Activated CD4-positive, CD25-positive, alpha-beta regulatory T cell treated with anti-CD3 and anti-CD28 coated beads, Interleukin-2, amount 50 U/mL, for 24 hours (primary cell): Measurements from ENCODE around the gene AFF1.
A peak's percentile ranks its signal among the peaks of the same experiment; 100 is the strongest.

Source experiments
- ATAC-seq, 2 donors: fragments of 150-1000 bp; cut with Tn5 transposase; one replicate each; pipeline ENCODE4 v1.10.0; 2021; ENCODE audit warnings: mild to moderate bottlenecking in 1 of 2, moderate library complexity in 1 of 2

Gene AFF1

DNA sequence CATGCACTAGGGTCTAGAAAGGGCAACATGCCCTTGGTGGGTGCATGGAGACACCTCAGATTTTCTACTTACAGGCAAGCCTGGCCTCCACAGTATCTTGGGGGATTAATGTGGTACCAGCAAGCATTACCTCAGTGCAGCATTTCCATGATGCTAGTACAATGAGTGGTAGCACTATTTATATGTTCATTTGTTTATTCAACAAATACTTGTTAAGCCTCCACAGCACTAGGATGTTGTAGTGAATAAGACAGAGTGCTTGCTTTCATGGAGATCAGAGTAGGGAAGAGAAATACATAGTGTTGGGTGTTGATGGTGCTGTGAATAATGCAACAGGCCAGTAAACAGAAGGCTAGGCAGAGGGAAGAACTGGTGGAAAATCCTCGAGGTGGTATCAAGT, 152.2 kb downstream of the AFF1 start:
- ATAC-seq = no peak

DNA sequence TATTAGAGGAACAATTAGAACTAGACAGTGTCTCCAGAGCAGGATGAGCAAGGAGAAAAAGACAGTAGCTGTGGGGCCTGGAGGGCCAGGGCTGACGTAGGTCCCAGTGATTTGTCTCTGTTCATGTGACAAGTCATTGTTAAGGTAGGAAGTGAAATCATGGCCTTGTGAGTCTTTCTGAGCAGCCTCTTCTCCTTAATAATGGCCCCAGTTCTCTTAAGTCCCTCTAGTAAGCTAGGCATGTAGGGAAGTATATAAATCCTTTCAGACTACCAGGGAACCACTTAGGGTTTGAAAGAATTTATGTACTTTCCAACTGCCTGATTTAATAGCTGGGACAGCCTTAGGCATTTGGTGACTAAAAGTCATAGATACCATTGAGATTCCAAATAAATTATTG, 152.6 kb downstream of the AFF1 start:
- ATAC-seq = no peak

DNA sequence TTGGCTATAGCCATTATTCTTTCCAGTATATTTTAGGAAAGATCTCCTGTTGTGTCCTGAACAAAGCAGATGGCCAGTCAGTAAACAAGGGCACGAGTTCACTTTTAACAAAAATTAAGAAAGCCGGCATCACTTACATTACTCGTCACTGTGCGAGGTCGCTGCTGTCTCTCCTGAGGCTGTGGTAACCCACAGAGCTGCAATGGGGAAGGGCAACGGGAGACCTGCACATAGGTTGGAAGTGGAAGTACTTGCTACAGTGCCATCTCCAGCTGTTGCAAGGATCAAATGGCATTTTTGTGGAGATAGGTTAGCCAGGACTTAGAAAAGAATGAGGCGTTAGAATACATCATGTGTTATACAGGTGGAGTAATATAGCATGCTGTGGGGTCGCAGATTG, 153.4 kb downstream of the AFF1 start:
- ATAC-seq = no peak

DNA sequence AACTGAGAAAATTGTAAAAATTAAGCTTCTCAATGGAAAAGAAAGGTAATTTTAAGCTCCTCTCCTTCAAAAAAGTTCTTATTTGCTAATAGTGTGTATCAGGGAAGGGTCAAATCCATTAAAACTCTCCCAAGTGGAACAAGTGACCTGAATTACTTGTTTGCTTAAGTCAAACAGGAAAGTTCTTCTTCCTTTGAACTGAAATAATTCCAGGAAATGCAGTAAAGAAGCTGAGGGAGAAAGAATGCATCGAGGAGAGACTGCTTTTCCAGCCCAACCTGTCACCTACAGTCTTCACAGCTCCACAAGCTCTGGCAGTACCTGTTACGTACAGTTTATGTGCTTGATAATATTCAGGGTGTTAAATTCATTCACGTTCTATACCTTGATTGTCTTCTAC, 154.6 kb downstream of the AFF1 start:
- no peak for ATAC-seq

DNA sequence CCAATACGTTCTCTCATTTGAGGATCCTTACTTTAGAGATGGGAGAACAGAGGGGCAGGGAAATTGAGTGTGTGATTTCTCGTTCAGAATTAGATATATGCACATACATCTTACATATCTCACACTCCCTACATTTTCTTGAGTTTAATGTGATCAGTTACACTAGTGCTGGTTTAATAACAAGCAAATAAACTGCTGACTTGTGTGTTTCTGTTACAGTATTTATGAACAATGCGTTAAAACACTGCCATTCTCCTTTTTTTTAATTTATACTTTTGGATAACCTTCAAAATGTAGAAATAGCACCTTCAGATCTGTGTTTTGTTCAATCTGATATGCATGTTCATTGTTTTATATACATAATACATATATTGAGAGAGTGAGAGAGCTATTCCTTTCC, 155.5 kb downstream of the AFF1 start:
- no peak for ATAC-seq

DNA sequence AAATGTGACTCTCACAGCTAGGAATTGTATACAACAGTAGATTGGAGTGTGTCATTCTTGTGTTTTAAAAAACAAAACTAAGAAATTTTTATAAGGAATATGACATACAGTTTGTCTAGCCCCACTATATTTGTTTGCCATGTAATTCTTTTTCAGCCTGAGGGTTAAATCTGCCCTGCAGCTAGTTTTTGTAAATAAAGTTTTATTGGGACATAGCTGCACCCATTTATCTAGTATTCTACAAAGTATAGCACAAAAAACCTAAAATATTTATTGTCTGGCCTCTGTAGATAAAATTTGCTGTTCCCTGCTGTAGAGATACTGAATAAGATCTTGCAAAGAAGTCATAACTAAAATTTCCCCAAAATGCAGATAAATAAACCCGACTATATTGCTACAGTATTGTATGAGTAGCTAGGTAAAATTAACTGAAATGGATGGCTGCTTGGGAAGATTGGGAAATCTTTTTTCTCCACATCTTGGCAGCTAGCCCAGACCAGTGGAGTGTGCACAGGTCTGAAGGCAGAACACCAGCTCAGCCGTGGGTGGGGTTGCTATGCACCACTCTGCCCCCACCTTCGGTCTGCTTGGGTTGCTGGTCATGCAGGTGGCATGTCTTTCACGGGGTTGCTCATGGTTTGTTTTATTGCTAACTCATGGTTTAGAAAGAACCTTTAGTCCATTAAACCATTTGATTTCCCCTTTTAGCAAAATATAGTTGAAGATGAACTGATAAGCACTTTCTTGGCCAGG, 157.8 kb downstream of the AFF1 start:
- ATAC-seq = no peak

DNA sequence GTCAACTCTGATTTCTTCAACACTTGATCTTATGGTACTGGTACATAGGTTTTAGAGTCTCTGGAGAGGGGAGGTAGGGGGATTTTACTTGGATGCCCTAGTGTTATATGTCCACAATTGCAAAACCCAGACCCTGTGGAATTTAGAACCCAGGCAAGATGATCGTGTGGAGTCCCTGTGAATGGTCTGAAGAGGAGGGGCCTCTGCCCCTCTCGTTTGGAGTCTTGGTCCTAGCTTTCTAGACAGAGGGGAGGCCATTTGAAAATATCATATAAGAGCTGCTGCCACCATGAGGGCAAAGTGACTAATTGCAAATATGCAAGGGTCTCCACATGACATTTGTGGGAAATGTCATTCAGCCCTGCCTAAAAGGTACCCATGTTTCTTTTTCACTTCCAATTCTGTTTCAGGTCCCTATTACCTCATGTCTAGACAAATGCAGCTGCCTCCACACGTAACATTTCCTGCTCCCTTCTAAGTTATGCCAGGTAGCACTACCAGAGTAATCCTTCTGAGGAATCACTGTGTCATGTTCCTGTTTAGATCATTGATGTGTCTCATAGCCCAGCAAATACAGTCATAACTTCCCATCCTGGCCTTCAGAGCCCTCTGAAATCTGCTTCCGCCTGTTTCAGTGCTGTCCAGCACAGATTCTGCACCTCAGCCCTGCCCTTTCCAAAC, 158.8 kb downstream of the AFF1 start:
- ATAC-seq = peak; percentile 84 to 92

DNA sequence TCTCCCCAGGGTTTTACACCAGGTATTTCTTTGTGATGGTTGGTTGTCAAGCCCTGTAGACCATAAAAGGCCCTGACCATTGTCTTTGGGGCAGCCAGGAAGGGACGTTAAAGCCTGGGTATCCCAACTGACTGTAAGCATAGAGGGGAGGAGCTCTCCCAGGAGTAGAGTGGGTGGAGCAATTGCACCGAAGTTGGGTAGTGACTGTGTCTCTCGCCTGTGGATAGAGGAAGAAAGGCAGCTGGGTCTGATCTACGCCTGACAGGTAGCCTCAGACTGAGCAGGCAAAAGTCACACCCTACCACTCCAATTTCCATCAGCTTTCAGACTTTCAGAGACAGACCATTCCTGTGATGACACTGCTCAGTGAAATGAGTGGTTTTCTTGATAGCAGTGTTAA, 162.3 kb downstream of the AFF1 start:
- no peak for ATAC-seq

DNA sequence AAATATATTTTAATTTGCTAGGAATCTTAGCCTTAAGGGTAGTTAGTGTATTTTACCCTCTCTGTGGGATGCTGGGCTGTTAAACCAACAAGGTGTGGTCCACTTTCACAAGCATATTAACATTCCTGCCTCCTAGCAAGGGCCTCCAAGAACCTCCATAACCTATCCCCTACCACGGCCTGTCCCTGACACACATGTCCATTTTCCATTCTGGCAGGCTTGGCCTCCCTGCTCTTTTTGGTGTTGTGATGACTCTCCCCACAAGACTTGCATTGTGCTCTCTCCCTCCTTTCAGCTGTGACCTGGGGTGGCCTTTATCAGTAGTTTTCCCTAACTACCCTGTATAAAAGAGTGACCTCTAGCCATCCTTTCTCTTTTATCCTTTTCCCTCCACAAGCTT, 165.4 kb downstream of the AFF1 start:
- ATAC-seq = no peak

DNA sequence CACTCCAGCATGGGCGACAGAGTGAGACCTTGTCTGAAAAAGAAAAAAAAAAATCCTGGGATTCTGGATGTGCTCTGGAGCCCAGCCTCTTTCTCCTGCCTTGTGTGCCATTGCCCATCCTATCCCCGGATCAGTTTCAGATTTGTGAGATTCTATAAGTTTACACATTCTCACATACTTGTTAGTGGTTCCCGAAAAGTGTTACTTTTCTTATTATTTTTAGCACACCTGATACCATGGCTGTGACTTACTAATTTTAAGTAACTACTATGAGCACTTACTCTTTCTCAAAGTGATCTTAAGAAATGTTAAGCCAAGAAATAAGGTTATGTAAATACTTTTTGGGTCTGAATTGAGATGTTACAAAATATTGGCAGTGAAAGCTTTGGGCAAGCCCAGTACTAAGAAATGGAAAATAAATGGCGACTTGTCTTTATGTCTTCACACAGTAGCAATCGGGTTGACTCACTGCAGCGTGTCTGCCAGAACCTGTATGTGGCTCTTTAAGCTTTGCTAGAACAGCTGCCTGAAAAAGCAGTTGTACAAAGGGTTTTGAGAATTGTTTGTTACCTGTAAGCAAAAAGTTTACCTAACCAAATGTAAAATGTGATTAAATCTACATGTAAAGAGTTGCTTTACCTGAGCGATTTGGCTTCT, 166.9 kb downstream of the AFF1 start:
- ATAC-seq = no peak

DNA sequence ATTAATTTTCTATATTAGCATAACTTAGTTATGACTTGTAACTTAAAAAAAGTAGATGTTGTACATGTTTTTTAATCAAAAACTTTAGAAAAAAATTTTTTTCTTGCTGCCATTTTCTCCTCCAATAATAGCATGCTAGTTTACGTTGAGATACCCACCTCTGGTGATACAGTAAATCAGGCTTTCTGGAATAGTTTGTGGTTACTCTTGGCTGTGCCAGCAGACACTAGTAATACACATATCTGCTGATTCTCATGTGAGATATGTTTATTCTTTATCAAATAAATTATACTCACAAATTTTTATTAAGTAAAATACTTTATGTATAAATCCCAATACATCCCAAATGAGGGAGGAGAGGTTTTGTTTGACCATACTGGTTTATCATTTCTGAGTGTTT, 168.3 kb downstream of the AFF1 start:
- no peak for ATAC-seq

DNA sequence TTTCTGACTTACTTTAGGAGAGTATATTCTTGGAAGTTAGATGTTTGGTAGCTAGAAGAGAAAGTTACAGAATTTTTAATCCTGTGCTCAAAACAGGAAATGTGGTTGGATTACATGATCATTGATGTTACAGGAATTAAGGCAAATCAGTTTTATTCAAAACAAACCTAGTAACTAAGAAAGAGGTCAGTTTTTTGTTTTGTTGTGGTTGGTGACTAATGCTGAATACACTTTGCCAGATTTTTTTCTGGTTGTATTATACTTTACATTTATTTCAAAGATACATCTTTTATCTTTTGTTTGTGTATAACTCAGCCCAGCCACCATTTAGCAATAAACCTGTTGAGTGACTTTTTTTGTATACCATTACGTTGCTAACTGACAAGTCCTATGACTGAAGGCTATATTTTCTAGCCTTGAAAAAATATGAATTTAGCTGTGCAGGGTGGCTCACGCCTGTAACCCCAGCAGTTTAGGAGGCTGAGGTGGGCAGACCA, 168.9 kb downstream of the AFF1 start:
- peak; percentile 63 to 74 for ATAC-seq

DNA sequence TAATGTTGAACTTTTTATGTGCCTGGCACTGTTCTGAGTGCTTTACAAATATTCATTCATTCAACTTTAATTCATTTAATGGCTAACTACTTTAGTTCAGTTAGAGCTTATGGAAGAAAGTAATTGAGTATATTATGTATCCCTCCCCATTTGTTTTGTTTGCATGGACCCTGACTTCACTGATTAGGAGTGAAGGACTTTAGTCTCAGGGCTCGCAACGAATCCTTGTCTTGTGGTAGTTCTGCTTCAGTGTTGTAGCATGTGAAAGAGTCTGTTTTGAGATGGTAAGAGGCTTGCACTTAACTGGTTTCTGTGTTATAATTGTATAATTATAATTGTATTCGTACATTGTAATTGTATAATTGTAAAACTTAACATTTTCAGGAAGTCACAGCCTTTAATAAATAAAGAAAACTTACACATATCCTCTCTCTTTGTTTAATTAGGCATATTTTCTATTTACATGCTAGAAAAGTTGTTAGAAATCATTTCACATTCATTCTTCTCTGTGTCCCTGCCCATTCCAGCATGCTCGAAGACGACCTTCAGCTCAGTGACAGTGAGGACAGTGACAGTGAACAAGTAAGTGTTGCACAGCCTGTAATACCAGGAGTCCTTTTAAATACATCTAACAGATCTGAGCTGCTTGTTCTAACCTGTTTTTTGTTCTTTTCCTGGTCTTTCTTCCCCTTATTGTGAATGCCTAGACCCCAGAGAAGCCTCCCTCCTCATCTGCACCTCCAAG, 170.5 kb downstream of the AFF1 start:
- ATAC-seq = no peak

DNA sequence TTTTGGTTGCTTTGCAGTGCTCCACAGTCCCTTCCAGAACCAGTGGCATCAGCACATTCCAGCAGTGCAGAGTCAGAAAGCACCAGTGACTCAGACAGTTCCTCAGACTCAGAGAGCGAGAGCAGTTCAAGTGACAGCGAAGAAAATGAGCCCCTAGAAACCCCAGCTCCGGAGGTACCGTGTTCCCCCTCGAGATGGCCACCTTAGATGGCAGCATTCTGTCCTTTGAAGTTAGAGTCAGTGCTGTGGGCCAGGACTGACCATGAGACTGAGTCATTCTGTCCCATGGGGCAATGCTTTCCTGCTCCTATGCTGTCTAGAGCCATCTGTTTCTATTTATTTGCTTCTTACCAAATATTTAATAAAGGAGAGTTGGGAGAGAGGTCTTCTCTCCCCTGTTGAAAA, 173.3 kb downstream of the AFF1 start:
- ATAC-seq = no peak

DNA sequence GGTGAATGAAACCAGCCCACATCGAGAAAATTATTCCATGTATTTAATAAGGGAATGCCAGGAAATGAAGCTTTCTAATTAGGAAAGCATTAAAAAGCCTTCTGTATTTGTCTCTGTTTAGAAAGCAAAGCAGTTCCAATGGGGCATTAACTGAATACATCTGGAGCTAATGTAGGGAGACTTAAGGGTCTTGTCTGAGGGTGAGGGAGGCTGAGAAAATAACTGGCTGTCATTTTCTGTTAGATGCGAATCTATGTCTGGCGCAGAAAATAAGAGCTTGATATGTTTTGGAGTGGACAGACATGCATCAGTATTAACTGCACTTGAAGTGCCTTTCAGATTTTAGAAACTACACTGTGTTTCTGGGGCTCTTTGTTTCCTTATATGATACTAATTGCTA, 174.3 kb downstream of the AFF1 start:
- no peak for ATAC-seq

DNA sequence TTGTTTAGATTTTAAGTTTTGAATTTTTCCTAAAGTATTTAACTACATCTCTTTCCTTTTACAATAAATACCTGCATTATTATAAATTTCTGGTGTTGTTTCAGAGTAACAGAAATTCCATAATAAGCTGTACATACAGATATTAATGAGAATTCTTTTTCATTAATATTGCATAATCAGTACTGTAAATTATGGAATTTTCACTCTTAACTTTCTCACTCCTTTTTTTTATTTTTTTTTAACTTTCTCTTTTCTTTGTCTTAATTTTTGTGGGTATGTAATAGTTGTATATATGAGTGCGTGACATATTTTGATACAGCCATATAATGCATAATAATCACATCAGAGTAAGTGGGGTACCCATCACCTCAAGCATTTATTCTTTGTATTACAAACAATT, 175.1 kb downstream of the AFF1 start:
- no peak for ATAC-seq

DNA sequence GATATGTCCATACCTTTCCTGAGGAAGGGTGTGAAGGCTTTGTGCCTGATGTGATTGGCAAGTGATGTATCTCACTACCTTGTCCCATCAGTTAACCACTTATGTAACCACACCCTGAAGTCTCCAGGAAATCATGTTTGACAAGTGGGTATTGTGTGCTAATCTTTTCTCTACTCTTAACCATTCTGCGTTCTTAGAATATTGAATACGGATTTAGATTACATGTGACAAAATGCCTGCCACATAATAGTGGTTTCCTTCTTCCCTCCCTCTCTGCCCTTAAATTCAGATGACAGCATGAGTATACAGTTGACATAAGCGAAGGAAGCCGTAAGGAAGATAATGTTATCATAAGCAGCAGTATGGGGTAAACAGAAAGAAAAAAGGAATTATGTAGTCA, 177.3 kb downstream of the AFF1 start:
- no peak for ATAC-seq

DNA sequence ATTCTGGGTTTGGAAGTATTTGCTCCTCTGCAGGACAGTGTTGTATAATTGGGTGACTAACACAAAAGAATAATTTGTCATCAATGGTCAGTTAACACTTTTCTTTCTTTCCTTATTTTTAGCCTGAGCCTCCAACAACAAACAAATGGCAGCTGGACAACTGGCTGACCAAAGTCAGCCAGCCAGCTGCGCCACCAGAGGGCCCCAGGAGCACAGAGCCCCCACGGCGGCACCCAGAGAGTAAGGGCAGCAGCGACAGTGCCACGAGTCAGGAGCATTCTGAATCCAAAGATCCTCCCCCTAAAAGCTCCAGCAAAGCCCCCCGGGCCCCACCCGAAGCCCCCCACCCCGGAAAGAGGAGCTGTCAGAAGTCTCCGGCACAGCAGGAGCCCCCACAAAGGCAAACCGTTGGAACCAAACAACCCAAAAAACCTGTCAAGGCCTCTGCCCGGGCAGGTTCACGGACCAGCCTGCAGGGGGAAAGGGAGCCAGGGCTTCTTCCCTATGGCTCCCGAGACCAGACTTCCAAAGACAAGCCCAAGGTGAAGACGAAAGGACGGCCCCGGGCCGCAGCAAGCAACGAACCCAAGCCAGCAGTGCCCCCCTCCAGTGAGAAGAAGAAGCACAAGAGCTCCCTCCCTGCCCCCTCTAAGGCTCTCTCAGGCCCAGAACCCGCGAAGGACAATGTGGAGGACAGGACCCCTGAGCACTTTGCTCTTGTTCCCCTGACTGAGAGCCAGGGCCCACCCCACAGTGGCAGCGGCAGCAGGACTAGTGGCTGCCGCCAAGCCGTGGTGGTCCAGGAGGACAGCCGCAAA, 179.6 kb downstream of the AFF1 start:
- ATAC-seq = no peak

DNA sequence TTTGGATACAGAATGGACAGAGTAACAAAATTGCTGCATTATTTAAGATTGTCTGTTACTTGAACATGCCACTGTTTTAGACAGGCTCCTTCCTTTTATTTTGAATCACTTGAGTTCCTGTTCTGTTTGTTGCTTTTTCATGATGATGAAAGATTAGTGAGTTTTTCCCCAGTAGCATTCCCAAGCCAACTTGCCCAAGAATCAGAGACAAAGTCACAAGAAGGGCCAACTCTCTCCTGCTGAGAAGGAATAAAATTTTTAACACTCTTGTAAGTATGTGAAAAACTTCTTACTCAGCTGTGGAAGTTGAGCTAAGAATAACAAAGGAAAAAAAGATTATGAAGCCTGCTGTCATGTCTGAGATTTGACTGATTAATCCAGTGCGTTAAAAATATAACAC, 181.4 kb downstream of the AFF1 start:
- ATAC-seq = no peak

DNA sequence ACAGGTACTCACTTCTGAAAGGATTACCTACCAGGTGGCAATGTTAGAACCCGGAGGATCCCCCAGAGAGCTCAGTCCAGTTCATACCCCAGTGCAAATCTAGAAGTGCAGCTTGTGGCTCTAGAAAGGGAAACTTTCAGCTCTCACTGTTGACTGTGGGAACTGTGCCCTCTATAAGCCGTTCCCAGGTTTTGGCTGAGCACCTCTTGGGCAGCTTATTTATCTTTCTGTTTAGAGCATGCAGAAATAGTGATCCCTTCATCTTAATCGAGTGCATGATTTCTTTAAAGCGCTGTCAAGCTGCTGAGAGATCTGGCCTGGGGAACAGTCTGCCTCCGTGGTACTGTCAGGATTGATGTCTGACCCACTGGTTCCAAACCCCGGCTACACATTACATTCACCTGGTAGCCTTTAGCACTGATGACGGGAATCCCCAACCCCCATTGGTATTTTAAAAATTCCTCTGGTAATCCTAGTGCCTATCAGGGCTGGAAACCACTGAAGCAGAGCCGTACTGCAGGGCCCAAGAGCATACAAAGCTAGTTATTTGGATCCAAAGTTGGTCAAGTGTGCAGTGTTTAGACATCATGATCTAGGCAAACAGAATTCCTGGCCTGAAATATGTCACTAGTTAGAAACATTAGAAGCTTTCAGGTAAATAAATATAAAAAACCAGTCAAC, 182.4 kb downstream of the AFF1 start:
- no peak for ATAC-seq

DNA sequence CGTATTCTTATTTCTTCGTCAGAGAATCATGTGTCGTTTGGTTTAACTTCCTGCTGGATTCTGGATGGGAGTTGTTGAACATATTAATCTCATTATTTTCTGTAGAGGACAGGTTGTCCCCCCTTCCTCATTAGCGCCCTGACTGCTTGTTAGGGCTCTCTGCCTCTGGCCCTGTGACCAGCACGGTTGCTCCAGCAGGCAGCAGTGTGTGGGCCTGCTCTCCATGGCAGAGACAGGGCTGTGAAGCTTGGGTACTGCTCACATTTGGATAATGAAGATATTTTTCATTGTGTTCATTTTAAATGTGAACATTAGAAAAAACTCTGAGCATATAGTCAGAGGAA, 182.9 kb downstream of the AFF1 start:
- ATAC-seq = no peak

DNA sequence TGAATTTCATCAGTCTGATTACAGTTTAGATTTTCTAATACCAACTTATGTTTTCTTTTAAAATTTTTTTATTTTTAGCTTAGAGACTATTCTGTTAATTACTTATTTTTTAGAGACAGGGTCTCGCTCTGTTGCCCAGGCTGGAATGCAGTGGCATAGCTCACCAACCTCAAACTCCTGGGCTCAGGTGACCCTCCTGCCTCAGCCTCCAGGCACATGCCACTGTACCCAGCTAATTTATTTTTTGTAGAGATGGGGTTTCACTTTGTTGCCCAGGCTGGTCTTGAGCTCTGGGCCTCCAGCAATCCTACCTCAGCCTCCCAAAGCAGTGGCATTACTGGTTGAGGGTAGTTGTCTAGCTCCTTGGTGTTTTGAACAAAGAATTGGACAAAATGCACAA, 183.6 kb downstream of the AFF1 start:
- ATAC-seq = no peak
